Activated CD8-positive, alpha-beta memory T cell treated with anti-CD3 and anti-CD28 coated beads, Interleukin-2, amount 50 U/mL, for 1 hour (primary cell): ENCODE results near the gene MOCS1.

ENCODE experiments used
- DNase-seq: peaks from one replicate; pipeline ENCODE4 v3.0.0-alpha.2; 2020; ENCODE audit errors: extremely low read depth

Gene MOCS1

DNA sequence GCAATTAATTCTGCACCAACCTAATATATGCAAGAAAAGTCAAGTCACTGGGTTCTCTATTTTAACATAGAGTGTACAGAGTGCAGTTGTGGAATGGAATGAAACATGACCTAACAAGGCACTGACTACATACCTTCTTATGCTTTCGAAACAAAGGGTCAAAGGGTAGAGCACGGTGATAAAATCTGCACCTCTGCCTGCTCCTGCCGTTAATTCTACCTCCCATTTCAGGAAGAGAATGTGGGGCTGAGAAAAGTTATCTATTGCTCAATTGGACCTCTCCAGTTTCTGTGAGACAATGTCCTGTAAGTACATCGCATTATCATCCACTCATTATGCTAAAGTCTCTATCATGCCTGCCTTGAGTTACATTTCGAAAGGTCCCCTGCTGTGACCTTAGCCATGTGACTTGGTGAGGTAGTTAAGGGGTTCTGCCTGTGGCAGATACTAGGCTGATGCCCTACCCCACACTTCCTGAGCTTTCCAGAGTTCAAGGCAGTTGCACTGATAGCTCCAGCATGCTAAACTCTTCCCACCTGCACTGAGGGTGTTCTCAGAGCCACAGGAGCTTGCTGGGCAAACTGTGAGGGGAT, 14.0 kb upstream of the MOCS1 start:
- DNase-seq = no peak

DNA sequence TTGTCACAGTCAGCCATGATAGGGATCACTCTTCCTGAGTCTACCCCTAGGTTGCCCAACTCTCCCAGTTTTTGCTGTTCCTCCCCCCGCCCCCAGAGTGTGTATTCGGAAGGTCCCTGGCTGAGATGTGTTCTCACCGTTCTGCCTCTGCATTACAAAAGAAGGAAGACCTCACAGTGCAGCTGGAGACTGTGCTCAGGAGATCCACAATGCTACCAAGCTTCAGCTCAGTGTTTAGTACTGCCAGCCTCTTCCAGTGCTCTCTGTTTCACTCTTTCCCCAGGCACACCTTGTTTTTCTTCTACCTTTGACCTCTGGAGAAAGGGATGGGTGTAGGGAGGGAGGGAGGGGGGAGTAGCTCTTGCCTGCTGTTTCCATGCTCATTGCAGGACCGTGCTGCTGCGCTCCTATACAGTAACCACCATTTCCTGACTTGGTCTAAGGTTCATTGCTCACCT, 13.4 kb upstream of the MOCS1 start:
- DNase-seq = no peak

DNA sequence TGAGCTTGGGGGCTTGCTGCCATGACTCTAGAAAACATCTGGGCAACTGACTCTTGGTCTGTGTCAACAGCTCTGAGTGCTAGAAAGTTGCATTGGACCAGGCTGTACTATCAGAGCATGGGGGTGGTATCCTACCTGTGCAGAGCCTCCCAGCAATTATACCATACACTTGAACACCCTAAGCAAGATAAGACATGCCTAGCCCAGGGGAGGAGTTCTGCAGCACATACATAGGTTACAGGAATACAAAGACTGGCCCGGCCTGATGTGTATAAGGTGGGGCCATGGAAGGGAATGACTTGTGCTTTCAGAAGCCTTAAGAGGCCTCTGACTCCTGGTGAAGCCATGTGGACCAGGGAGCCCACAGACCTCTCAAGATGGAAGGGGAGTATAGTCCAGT, 11.4 kb upstream of the MOCS1 start:
- DNase-seq = no peak

DNA sequence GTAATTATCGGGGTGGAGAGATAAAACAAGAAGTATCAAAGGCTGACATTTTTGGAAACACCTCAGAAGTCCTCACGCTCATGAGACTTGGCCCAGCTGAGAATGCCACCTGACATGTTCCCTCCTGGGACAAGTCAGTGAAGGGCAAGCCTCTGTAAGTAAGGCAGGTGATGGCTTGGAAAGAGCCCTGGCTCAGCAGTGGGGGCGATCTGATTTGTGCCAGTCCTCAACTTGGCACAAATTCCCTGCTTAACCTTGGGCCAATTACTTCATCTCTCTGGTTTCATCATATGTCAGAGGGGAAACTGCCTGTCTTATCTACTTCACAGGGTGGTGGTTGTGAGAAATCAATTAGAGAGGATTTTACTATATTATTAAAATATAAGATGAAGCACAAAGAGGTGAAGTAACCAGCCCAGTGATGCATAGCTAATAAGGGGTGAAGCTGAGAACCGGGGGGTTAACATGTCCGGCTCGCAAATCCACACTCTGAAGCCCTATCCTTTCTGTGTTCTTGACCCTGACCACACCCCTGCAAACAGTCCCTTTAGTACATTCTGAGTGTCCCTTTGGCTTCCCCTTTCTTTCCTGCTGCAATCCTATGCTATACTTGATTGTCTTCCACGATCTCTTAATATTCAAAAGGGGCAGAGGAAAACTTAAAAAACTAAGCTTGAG, 8.8 kb upstream of the MOCS1 start:
- no peak for DNase-seq

DNA sequence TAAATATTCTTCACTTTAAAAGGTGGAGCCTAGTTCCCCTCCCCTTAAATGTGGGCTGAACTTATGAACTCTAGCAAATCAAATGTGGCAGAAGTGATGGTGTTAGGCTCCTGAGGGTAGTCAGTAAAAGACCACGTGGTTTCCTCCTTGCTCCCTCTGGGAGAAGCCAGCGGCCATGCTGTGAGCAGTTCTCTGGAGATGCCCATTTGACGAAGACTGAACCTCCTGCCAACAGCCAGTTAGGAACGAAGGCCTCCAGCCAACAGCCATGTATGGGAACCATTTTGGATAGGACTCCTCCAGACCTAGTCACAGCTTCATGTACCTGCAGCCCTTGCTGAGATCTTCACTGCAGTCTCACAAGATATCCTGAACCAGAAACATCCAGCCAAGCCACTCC, 7.6 kb upstream of the MOCS1 start:
- no peak for DNase-seq

DNA sequence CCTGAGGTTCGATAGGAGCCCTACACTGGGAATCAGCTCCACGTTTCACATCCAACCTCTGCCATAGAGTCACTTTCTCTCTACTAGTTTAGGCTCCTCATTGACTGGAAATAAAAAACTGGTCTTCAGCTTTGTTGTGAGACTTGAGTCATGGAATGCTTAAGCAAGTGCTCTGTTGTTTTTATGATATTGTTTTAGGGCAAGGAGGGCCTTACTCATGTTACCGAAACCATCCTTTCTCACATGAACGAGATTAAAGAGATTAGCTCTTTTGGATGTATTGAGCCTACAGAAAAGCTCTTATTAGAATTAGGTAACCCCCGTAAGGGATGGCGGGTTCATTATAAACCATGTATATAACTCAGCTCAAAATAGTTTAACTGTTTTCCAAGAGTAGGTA, 6.9 kb upstream of the MOCS1 start:
- DNase-seq = no peak

DNA sequence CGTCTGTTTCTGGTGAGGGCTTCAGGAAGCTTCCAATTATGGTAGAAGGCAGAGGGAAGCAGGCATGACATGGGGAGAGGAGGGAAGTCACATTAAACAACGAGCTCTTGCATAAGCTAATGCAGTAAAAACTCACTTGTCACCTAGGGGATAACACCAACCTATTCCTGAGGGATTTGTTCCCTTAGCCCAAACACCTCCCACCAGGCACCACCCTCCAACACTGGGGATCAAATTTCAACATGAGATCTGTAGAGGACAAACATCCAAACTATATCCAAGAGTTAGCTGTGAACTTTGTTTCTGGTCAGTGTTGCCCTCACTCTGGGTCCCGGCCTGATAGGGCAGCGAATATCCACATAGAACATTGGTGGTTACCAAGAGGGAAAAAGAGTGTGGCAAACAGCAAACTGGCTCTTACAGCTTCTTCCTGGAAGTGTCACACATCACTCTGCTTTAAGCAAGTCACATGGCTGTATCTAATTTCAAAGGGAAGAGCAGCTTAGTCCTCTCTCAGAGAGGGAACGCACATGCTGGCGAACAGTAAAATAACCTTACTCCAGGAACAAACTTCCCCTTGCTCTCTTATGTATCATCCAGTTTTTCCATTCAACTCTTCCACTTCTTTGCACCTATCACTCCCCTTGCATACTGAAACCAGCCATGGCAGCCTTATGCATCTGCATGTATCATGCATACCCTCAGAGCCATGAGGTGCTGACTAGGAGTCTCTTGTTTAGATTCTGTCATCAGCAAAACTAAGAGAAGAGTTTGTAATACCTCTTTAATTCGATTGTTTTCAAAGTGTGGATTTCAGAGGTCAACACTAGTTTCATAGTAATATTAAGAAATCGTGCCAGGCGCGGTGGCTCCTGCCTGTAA, 4.8 kb upstream of the MOCS1 start:
- DNase-seq = no peak

DNA sequence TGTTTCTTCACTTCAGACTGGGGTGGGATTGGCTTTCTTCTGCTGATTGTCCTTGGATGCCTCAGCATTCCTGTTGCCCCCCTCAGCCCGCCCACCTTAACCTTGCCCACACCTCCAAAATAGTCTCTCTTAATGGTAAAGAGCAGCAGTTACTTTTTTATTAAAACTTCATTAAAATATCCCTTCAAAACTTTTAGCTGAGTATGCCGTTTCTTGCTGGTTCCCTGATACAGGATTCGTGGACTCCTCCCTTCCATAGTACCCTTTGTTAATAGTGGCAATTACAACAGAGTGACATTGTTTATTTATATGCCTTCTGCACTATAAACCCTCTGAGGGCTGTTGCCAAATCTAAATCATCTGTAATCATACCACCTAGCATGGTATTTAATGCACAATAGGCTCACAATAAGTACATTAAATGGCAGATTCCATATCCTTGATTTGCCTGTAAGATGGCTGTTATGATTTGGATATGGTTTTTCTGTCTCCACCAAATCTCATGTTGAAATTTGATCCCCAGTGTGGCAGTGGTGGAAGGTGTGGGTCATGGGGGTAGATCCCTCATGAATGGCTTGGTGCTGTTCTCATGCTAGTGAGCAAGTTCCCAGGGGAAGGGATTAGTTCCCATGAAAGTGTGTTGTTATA, 3.5 kb upstream of the MOCS1 start:
- no peak for DNase-seq

DNA sequence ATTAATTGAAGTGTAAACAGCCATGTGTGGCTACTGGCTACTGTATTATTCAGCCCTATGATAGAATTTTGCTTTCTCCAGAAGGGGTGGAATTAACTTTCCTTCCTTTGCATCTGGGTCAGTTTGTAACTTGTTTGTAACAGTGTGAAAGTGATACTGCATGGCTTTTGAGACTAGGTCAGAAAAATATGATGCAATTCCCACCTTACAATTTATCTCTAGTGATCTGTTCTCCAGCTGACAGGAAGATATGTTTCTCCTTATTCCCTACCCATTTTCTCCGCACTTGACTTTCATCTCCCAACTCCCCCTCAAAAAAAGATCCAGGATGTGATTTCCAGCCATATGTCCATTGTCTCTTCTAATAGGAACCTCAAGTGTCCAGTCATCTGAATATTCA, 2.6 kb upstream of the MOCS1 start:
- no peak for DNase-seq

DNA sequence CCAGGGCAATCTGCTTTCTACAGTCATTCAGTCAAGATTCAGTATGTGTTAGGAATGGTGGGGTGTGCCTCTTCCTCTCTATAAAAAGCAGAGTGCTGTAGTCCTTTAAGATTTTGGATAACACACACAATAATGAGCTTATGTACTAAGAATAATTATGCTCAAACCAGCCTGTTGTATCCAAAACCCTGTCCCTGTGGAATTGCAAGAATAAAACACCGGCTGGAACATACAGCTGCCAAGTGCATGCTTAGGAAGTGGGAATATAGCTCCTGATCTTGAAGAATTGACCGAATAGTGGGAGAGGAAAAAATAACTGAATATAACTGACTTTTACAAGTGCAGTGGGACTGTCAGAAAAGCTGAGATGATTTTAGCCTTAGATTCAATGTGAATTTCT, 979 bp upstream of the MOCS1 start:
- DNase-seq = no peak

DNA sequence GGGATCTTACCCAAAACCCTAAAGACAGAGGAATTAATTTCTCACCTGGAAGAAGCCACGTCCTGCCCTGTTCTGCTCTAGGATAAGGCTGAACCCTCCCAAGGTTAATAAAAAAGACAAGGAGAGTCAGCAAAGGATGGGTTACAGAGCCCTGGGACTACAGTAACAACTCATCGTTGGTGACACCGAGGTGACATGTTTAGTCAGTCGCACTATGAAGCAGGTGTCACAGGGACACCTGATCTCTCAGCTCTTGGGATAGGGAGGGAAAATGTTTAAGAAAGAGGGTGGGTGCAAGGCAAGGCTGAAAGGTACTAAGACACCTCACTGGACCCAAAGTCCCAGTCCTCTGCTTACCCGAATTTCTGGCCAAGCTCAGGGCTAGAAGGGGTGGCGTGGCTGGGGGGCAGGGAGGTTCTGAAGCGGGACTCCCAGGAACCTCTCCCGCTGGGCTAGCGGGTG, 562 bp downstream of the MOCS1 start:
- DNase-seq = no peak

DNA sequence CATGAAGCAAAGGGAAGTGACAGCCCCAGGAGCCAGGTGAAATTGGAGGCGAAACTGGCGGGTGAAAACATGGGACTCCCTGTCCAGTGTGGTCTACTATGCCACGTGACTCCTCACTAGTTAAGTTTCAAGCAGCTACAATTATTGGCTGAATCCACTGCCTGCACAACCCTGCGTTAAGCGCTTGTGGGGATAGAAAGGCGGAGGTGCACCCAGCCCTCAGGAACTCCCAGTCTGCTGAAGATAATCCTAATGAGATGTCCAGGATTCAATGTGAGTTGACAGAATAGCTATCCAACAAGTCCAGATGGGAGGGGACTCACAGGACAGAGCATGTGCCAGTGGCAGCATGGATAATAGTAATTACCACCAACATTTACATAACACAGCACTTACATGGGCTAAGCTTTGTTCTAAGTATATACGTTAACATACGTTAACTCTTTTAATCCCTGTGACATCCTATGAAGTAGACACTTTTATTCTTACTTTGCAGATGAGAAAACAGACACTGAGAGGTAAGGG, 1.8 kb downstream of the MOCS1 start:
- no peak for DNase-seq

DNA sequence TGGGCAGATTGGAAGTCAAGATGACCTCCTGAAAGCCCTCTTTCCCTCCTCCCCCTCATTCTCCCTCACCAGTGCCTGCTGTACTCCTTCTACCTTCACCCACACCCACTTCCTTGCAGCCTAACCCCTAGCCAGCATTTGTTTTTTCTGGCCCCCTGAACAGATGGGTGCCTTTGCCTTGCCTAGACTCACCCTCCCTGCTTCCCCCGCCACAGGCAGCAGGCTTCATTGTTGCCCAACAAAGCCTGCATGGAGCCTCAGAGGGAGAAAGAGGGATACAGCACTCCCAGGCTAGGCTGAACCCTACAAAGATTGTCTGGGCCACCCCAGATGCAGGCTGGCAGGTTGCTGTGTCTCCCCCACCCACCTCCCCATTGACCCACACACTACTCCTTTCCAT, 2.7 kb downstream of the MOCS1 start:
- no peak for DNase-seq

DNA sequence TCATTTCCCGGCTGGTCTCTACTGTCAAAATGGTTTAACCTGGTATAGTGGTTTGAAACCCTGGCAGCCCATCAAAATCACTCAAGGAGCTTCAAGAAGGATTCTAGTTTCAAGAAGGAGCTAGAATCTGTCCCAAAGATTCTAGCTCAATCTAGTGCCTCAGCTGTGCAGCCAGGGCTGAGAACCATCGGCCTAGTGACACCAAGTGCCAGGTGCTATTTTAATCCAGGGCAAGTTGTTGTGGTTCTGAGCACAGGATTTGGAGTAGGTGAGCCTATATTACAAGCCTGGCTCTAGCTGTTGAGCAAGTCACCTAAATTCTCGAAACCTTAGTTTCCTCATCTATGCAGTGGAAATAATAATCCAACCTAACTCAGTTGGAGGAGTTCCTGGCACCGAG, 3.7 kb downstream of the MOCS1 start:
- no peak for DNase-seq

DNA sequence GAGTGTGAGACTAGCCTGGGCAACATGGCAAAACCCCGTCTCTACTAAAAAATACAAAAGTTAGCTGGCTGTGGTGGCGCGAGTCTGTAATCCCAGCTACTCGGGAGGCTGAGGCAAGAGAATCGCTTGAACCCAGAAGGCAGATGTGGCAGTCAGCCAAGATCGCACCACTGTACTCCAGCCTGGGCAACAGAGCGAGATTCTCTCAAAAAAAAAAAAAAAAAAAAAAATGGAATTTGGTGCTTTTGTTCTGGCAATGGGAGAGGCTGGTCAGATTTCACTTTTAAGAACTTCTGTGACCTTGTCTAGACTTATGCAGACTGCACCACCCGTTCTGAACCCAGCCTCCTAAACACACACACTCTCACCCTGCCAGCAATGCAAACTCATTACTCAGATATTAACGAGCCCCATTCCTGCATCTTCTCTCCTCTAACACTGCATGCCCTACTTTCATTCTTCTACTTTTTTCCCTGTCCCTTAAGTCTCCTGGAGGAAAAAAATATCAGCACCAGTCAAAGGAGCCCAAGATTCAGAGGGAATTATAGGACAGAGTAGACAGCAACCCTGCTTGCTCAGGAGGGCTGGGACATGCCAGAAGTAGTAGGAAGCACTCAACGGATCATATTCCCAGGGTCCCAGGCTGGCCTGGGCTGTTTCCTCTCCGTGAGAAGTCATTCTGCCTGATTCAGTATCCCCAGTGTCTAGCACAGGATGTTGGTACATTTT, 4.4 kb downstream of the MOCS1 start:
- no peak for DNase-seq

DNA sequence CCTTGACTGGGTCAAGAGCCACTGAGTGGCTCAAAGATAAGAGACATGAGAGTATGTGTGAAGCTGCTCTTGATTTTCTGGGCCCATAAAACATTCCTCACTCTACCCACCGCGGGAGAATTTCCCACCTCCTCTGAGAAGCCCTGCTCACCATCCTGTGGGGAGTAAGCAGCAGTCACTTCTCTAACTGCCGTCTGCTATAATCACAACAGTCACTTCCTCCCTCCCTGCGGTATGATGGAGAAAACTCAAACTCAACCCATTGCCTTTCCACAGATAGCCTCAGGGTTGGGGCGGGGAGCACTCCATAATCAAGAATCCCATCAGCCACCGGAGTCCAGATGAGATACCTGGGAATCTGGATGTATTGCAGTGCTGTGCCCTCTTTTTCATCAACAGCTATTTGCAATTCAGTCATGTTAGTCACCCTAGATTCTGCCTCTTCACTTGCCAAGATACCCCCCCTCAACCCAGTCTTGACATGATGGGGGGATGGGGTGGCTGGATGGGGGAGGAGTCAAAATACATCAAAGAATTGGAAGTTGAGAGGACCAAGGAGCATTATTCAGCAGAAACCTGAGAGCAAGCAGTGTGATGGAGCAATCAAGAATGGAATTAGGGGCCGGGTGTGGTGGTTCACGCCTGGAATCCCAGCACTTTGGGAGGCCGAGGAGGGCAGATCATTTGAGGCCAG, 5.1 kb downstream of the MOCS1 start:
- DNase-seq = no peak

DNA sequence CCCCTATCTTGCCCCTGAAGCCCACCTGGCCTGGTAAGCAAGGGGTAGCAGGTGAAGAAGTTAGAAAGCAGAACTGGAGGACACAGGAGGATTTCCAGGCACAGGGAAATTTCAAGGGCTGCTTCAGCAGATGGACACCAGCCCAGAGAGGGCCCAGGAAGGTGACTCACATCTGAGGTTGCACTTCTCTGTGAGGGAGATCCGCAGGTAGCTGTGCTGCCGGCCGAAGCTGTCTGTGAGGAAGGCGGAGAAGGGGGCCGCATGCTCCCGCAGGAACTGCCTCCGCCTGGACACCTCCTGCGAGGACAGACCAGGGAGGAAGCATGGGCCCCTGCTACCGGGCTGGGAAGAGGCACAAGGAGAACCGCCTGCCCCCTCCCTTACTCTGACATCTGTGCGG, 7.1 kb downstream of the MOCS1 start:
- DNase-seq = no peak

DNA sequence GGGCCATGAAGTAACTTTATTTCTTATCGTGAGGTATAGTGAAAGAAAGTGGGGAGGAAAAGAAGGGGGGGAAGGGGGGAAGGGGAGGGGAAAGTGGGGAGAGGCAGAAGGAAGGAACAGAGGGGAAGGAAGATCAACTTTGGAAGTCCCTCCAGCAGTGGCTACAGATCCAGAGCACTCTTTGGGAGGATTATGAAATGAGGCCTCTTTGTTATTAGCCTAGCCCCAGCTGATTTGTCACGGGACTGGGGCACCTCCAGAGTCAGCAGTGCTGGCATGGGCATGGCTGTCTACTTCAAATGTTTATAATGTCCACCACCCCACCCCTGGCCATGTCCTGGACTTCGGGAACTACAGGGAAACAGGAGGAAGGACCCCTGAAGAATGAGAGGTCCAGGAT, 7.6 kb downstream of the MOCS1 start:
- DNase-seq = no peak

DNA sequence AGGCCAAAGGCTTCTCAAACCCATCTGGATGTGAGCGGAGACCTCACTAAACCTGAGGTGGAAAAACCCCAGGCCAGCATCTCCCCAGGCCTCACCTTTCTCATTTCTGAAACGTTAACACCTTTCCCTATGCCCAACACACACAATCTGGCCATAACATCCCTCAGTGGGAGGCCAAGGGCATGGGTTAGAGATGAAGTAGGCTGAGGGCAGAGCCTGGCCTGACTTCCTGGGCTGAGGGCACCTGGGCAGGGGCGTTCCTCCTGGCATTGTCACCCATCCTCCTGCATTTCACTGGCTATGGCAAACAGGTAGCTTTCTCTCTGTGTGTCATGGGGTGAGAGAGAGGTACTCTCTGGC, 8.4 kb downstream of the MOCS1 start:
- DNase-seq = no peak

DNA sequence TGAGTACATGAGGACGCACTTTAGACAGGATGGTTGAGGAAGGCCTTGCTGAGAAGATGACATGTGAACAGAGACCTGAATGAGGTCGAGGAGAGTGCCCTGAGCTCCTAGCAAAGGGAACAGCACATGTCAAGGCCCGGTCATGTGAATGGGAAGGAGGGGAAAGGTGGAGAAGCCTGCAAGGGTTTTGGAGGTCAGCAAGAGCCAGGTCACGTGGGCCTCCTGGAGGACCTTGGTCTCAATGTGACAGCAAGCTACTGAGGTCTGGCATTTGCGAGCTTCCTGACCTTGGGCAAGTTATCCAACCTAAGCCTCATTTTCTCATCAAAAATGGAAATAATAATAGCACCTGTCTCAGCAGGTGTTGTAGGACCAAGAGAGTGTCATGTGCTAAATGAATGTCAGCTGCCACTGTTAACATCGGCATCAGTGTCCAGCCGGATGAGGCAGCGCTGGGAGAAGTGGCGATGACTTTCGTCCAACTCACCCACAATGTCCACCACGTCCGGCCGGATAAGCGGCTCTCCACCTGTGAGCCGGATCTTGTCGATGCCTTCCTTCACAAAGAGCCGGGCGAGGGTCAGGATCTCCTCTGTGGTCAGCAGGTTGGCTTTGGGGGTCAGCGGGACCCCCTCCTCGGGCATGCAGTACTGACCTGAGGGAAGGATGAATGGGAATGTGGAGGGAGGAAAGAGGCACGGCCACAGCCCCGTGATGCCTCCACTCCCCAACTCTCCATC, 8.9 kb downstream of the MOCS1 start:
- DNase-seq = no peak
